Panc1 (cell line): Measurements from ENCODE around the gene PEX13.

Source experiments
- CTCF ChIP-seq: fragments of 450-650 bp; IDR thresholded peaks from 2 replicates; pipeline ENCODE4 v1.5.1; 2017; ENCODE audit warnings: mild to moderate bottlenecking
- SIN3A ChIP-seq: IDR thresholded peaks from 2 replicates; pipeline ENCODE4 v1.6.1; 2012; ENCODE audit warnings: low read depth, mild to moderate bottlenecking, low read length, moderate library complexity, borderline replicate concordance; ENCODE audit not compliant: insufficient read depth
- TCF7L2 ChIP-seq: IDR thresholded peaks from 2 replicates; pipeline ENCODE4 v1.6.1; 2011; ENCODE audit warnings: mild to moderate bottlenecking, low read depth, low read length, inconsistent platforms

- TF ChIP-seq CTCF (no peak), TCF7L2 (no peak), SIN3A (no peak)
Measured at GRCh38 chr2:61045226-61045625, 27.7 kb downstream of the PEX13 start.
